Lung microvascular endothelial cell (primary cell): ENCODE data around the gene DUSP6. TPM values are rescaled to one million over a fixed set of nuclear protein-coding genes. Genes with fewer than 3 reads are reported as not detected.

Source experiments
- DNase-seq, 2 donors: peaks; one replicate each; pipeline versions ENCODE4 v3.0.0 to v3.0.0-alpha.2; 2010; ENCODE audit warnings: low read depth in 2 of 2
- total RNA-seq: library from RNA; depleted of rRNA; stranded (reverse); fragments of >200 nt; gene quantifications from 2 replicates; pipeline ENCODE4 v1.2.1, GENCODE V29; 2014

The DUSP6 gene
- total RNA-seq, 1 donor from 2014 or later: 293 TPM

DNA sequence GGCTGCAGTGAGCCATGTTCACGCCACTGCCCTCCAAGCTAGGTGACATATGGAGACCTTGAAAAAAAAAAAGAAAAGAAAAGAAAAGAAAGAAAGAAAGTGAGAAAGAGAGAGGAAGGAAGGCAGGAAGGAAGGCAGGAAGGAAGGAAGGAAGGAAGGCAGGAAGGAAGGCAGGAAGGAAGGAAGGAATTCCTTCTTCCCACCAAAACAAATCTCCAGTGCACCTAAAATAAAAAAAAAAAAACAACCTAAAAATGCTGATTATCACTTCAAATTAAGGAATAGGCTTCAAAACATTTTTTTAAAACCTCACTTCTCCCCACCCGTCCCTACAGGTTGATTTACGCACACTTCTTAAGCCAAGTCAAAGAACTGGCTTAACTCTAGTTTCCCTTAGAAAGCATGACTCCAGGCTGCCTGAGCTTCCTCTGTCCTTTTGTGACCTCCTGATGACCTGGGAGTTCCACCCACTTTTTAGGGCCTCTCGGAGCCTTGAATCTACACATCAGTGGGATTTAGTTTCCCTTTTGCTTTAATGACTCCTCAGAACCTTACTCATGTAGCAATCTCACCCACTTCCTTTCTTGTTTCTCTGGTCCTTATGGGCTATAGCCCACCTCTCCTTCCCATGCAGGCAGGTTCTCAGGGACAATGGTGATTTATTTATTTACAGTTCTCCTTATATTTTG lies 18.6 kb downstream of the DUSP6 start:
- DNase-seq: peak in 1 of 2 donors; percentile 18

GRCh38 chr12:89328151-89329030 lies 23.9 kb downstream of the DUSP6 start:
- DNase-seq: no peak

DNA sequence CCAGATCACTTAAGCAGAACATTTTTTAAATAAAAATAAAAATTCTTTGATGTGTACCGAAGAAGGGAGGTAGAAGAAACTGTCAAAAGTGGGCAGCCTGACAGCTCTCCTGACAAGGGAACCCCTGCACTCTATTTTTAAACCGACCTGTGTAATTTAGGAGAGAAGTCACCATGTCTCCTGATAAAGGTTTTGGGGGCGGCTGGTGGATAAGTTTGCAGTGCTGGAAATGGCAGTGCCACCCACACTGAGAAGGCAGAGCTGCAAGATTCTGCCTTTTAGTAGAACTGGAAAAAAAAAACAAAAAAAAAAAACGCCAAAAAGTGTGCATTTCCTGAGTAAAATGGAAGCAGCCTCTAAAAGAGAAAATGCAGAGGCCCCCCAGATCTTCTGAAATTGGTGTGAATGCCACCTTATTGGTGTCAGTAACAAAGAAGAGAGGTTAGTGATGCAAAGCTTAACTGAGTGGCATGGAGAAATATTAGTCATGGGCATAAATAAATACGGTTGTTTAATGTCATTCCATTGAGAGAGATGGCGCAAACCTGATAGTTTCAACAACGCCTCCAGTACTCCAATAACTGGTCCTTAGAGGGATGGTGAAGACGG lies 24.7 kb downstream of the DUSP6 start:
- no peak for DNase-seq

GRCh38 chr12:89326239-89327040 lies 25.9 kb downstream of the DUSP6 start:
- peak; percentile 19 to 41 for DNase-seq

DNA sequence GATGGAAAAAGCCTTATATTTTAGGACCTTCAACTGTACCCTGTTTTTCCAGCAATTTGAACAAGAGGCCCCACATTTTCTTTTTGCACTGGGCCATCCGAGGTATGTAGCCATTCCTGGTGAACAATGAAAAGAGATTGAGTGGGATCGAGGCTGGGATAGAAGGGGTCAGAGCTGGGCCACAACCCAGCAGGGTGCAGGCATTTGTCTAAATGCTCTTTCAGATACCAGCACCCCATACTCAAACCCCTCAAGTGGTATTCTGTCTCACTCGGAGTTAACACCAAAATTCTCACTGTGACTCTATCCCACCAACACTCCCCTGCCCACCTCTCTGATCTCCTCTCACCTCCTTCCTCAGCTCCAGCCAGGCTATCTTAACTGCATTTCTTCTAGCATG lies 26.8 kb downstream of the DUSP6 start:
- DNase-seq: no peak

GRCh38 chr12:89324437-89324836 lies 27.9 kb downstream of the DUSP6 start:
- no peak for DNase-seq

DNA sequence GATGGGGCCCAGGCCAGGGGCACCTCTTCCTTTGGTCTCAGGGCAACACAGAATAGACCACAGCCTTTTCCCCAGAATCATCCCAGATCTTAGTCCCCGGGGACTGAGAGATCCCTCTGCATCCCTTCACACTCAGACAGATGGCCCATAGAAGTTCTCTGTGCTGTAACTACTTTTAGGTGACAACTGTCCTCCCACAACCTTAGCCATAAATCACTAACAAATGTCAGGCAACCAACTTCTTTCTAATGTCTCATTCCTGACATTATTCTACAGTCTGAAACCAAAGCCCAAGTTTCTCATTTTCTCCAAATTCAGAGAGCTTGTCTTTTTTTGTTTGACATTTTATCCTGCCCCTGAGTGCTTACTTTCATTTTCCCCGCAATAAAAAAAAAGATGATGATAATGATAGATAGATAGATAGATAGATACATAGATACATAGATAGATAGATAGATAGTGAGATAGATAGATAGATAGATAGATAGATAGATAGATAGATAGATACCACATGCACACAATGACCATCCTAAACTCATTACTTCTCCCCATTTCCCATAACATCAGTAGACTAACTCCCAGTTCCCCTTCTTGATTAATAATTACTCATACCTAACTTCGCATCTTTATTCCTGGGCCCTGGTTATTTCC lies 28.6 kb downstream of the DUSP6 start:
- DNase-seq: no peak

DNA sequence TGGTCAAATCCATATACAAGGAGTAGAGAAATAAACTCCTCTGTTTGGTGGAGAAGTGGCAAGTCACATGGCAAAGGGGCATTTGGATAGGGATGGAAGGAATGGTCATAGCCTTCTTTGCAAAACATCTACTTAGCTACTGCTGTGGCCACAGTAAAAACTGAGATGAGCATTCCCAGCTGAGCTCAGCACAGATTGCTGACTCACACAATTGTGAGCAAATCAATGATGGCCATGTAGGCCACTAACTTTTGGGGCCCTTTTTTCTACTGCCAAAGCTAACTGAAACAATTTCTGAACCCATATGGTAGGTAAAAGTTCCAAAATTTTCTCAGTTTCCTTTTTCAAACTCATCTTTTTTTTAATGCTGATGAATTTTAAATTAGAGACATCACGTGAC lies 31.6 kb downstream of the DUSP6 start:
- no peak for DNase-seq

DNA sequence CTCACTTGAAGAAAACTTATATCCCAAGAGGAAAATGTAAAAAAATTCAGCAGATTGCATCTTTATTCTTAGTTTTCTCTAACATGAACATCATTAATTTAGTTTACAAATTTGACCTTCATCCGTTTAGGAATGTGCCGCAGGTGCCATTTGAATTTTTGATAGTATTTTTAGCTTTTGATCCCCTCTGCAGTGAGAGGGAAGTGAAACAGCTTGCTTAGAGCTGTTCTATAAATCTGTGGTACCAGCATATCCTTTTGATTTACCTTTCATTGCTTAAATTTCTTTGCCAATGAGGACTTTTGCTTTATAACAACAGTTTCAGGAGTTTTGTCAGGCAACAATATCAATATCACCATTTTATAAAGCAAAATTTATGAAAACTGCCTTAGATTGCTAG lies 32.7 kb downstream of the DUSP6 start:
- DNase-seq: no peak

GRCh38 chr12:89319122-89319521 lies 33.2 kb downstream of the DUSP6 start:
- no peak for DNase-seq

GRCh38 chr12:89316705-89317139 lies 35.6 kb downstream of the DUSP6 start:
- DNase-seq: no peak

- no peak for DNase-seq
These were observed 38.1 kb downstream of the DUSP6 start for GRCh38 chr12:89314060-89314761.

GRCh38 chr12:89311703-89312293 lies 40.5 kb downstream of the DUSP6 start:
- no peak for DNase-seq

DNA sequence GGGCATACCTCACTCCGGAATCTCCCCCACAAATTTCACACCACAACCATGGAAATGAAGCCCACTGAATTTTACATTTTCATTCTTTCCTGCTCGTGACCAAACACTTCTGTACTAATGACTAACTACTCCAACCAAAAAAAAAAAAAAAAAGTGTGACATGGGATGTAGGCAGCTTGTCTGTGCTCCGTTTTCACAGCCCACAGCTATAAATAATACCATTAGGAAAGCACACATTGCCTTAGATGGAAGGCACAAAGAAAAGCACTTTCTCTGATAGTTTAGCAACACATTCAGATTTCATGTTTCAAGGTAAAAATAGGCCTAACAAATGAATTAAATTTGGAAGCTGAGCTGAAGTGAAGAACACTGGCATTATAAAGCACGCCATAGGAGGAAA lies 42.5 kb downstream of the DUSP6 start:
- DNase-seq: no peak

DNA sequence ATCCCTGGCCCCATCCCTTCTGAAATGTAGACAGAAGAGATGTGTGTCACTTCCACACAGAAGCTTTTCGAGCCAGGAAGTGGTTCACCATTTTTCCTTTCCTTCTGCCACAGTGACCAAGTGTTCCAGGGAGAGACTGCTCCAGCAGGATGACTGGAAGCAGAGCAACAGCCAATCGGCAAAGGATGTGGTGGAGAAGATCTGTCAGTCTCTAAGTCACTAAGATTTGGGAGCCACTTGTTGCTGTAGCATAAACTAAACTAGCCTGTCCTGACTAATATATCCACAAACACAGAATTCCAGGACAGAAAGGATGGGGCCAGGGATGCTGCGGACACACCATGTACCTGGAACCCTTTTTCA lies 42.9 kb downstream of the DUSP6 start:
- DNase-seq: peak in 1 of 2 donors; percentile 6

- DNase-seq: no peak
These were observed 44.6 kb downstream of the DUSP6 start for GRCh38 chr12:89307474-89308253.

- no peak for DNase-seq
These were observed 45.4 kb downstream of the DUSP6 start for GRCh38 chr12:89306827-89307473.

- DNase-seq: no peak
These were observed 46.9 kb downstream of the DUSP6 start for GRCh38 chr12:89305373-89305772.

DNA sequence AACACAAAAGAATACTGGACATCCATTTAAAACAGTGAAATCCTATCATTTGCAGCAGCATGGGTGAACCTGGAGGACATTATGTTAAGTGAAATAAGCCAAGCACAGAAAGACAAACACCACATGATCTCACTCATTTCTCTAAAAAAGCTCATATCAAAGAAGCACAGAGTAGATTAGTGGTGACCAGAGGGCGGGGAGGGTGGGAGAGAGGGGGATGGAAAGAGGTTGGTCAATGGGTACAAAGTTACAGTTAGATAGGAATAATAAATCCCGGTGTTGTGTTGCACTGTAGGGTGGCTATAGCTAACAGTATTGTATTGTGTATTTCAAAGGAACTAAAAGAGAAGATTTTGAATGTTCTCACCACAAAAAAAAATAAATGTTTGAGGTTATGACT lies 52.4 kb downstream of the DUSP6 start:
- no peak for DNase-seq
